ENCODE data around the gene IFNAR1.

The IFNAR1 gene

GRCh38 chr21:33334824-33335223 is 10.1 kb downstream of the IFNAR1 start:
- TF ChIP-seq, protein P1, sequence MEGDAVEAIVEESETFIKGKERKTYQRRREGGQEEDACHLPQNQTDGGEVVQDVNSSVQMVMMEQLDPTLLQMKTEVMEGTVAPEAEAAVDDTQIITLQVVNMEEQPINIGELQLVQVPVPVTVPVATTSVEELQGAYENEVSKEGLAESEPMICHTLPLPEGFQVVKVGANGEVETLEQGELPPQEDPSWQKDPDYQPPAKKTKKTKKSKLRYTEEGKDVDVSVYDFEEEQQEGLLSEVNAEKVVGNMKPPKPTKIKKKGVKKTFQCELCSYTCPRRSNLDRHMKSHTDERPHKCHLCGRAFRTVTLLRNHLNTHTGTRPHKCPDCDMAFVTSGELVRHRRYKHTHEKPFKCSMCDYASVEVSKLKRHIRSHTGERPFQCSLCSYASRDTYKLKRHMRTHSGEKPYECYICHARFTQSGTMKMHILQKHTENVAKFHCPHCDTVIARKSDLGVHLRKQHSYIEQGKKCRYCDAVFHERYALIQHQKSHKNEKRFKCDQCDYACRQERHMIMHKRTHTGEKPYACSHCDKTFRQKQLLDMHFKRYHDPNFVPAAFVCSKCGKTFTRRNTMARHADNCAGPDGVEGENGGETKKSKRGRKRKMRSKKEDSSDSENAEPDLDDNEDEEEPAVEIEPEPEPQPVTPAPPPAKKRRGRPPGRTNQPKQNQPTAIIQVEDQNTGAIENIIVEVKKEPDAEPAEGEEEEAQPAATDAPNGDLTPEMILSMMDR (IDR thresholded peaks at IDR 0.05; ENCODE audit: extremely low read depth, insufficient read depth, missing control alignments): no peak
- in situ Hi-C loops (cut with MboI; ENCODE audit: low pct_unique_long_range_greater_than_20kb, low sequenced_read_pairs, unreplicated experiment): no loop called here
- no peak for DNase-seq (ENCODE audit: low spot score)

- in situ Hi-C loops (cut with MboI; ENCODE audit: low pct_unique_long_range_greater_than_20kb, low sequenced_read_pairs, unreplicated experiment): no loop called here
- TF ChIP-seq, protein P1 (IDR thresholded peaks at IDR 0.05; ENCODE audit: extremely low read depth, insufficient read depth, missing control alignments): no peak
- DNase-seq (ENCODE audit: low spot score): no peak
These were observed 14.4 kb downstream of the IFNAR1 start for GRCh38 chr21:33339135-33339534.

DNA sequence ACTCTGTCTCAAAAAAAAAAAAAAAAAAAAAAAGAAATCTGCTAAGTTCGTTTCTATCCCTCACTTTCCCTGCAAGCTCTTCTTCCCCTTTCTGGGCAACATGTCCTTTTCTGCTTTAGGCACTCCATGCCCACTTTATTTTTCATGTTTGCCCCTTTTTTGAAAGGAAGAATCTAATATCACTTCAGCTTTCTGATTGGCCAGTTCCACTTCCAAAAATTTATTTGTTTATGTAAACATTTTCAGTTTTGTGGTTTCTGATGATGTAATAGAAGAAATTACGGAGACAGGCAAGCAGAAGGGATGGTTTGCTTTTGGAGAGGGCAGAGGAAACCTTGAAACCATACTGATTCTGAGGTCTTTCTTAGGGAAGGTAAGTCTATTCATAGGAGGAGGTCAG is 15.1 kb downstream of the IFNAR1 start:
- TF ChIP-seq, protein P1 (IDR thresholded peaks at IDR 0.05; ENCODE audit: extremely low read depth, insufficient read depth, missing control alignments): no peak
- in situ Hi-C loops (cut with MboI; ENCODE audit: low pct_unique_long_range_greater_than_20kb, low sequenced_read_pairs, unreplicated experiment): no loop called here
- no peak for DNase-seq (ENCODE audit: low spot score)

- in situ Hi-C loops (cut with MboI; ENCODE audit: low pct_unique_long_range_greater_than_20kb, low sequenced_read_pairs, unreplicated experiment): no loop called here
- no peak for DNase-seq (ENCODE audit: low spot score)
- TF ChIP-seq, protein P1 (IDR thresholded peaks at IDR 0.05; ENCODE audit: extremely low read depth, insufficient read depth, missing control alignments): no peak
These were observed 21.0 kb downstream of the IFNAR1 start for GRCh38 chr21:33345751-33346238.

GRCh38 chr21:33348706-33349105 is 23.9 kb downstream of the IFNAR1 start:
- DNase-seq (ENCODE audit: low spot score): no peak
- in situ Hi-C loops (cut with MboI; ENCODE audit: low pct_unique_long_range_greater_than_20kb, low sequenced_read_pairs, unreplicated experiment): no loop called here
- TF ChIP-seq, protein P1 (IDR thresholded peaks at IDR 0.05; ENCODE audit: extremely low read depth, insufficient read depth, missing control alignments): no peak

GRCh38 chr21:33350676-33351075 is 25.9 kb downstream of the IFNAR1 start:
- in situ Hi-C loops (cut with MboI; ENCODE audit: low pct_unique_long_range_greater_than_20kb, low sequenced_read_pairs, unreplicated experiment): no loop called here
- TF ChIP-seq, protein P1 (IDR thresholded peaks at IDR 0.05; ENCODE audit: extremely low read depth, insufficient read depth, missing control alignments): no peak
- no peak for DNase-seq (ENCODE audit: low spot score)

DNA sequence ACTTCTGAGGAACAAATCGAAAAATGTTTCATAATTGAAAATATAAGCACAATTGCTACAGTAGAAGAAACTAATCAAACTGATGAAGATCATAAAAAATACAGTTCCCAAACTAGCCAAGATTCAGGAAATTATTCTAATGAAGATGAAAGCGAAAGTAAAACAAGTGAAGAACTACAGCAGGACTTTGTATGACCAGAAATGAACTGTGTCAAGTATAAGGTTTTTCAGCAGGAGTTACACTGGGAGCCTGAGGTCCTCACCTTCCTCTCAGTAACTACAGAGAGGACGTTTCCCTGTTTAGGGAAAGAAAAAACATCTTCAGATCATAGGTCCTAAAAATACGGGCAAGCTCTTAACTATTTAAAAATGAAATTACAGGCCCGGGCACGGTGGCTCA is 30.6 kb downstream of the IFNAR1 start:
- TF ChIP-seq, protein P1 (IDR thresholded peaks at IDR 0.05; ENCODE audit: extremely low read depth, insufficient read depth, missing control alignments): no peak
- in situ Hi-C loops (cut with MboI; ENCODE audit: low pct_unique_long_range_greater_than_20kb, low sequenced_read_pairs, unreplicated experiment): no loop called here
- no peak for DNase-seq (ENCODE audit: low spot score)

All from GM13977 (cell line).